Measurements from ENCODE around the gene ADCY2.

Gene ADCY2

GRCh38 chr5:7503564-7503963 is 107.6 kb downstream of the ADCY2 start:
- TF ChIP-seq CTCF (IDR thresholded peaks at IDR 0.05; ENCODE audit: low read depth, low read length, missing control alignments) = no peak
- no peak for DNase-seq (ENCODE audit: low read depth)
- in situ Hi-C loops (cut with HindIII; ENCODE audit: low sequenced_read_pairs) = no loop called here

DNA sequence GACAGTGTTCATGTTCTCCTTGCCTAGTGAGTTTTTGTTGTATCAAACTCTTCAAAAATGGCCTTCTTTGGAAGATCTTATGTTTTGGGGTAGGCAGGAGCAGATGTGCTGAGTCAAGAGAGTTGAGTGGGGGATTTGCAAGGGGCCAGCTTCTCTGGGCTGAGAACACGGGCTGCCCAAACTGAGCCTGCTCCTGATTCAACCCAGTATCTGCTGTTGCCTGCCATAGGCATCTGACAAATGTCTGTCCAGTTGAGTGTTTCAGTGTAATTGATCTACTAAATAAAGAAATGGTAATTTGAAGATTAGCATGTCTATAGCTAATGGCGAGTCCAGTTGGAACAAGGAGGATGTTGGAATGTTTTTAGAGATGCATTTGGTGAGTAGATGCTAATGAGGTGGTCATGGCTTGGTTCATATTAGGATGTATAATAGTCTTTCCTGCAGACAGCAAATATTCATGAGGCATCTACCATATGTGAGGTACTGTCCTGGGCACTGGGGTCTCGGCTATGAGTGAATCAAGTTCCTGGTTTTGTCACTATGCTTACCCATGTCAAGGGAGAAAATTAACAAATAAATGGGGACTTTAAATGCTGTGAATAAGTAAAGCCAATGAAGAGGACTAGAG is 119.5 kb downstream of the ADCY2 start:
- H3K4me3 ChIP-seq (ENCODE audit: low read depth, low read length) = no peak overlapping the region
- DNase-seq (ENCODE audit: low read depth) = no peak
- TF ChIP-seq CTCF (IDR thresholded peaks at IDR 0.05; ENCODE audit: low read depth, low read length, missing control alignments) = no peak
- in situ Hi-C loops (cut with HindIII; ENCODE audit: low sequenced_read_pairs) = no loop called here

More at GRCh38 chr5:7503564-7503963, 107.6 kb downstream of the ADCY2 start:
- H3K4me3 ChIP-seq (ENCODE audit: low read depth, low read length) = no peak overlapping the region

DNA sequence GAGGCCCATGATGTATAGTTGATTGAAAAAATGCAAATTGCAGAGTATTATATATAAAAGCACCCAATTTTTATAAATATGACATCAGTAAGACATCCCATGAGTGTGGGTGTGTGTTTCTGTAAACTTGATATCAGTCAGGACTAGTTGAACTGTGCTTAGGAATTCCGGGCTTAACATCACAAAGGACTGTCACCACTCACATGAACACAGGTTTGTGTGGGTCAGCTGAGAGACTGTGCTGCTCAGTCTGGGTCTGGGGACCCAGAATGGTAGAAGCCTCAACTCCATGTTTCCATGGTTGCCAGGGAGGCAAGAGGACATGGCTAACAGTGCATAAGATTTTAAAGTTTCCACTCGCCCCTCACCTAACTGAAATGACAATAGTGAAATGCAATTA is 120.3 kb downstream of the ADCY2 start:
- in situ Hi-C loops (cut with HindIII; ENCODE audit: low sequenced_read_pairs) = no loop called here
- no peak for TF ChIP-seq CTCF (IDR thresholded peaks at IDR 0.05; ENCODE audit: low read depth, low read length, missing control alignments)
- H3K4me3 ChIP-seq (ENCODE audit: low read depth, low read length) = no peak overlapping the region
- no peak for DNase-seq (ENCODE audit: low read depth)

GRCh38 chr5:7517006-7517405 is 121.1 kb downstream of the ADCY2 start:
- TF ChIP-seq CTCF (IDR thresholded peaks at IDR 0.05; ENCODE audit: low read depth, low read length, missing control alignments) = no peak
- in situ Hi-C loops (cut with HindIII; ENCODE audit: low sequenced_read_pairs) = no loop called here
- H3K4me3 ChIP-seq (ENCODE audit: low read depth, low read length) = no peak overlapping the region
- no peak for DNase-seq (ENCODE audit: low read depth)

DNA sequence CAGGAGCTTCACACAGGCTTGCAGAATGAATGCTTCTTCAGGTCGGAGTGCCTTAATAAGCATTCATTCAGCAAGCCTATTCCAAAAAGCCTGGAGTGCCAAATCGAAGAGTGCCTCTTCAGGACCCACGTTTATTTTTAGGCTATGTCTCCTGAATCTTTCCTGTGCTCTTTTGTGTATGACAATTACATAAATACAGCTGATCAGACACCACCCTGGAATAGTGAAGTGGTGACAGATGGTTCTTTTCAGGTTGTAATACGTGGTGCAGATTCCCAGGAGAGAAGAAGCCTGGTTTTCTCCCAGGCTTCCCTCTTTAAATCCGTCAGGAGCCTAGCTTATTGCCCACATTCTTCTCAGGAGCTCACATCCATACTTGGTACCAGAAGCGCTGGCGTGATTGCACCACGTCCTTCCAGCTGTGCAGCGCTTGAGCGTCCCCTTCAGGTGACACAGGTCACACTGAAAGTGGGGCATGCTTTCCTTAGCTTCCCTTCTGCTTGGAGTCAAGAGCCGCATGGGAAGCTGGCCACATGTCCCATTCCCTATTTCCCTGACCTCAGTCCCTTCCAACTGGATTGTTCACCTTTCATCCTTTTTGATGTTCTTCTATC is 123.1 kb downstream of the ADCY2 start:
- TF ChIP-seq CTCF (IDR thresholded peaks at IDR 0.05; ENCODE audit: low read depth, low read length, missing control alignments) = no peak
- no peak overlapping the region for H3K4me3 ChIP-seq (ENCODE audit: low read depth, low read length)
- in situ Hi-C loops (cut with HindIII; ENCODE audit: low sequenced_read_pairs) = no loop called here
- DNase-seq (ENCODE audit: low read depth) = no peak

GRCh38 chr5:7519564-7519963 is 123.6 kb downstream of the ADCY2 start:
- H3K4me3 ChIP-seq (ENCODE audit: low read depth, low read length) = no peak overlapping the region
- no peak for TF ChIP-seq CTCF (IDR thresholded peaks at IDR 0.05; ENCODE audit: low read depth, low read length, missing control alignments)
- DNase-seq (ENCODE audit: low read depth) = no peak
- in situ Hi-C loops (cut with HindIII; ENCODE audit: low sequenced_read_pairs) = no loop called here

All from astrocyte of the cerebellum (primary cell).